ENCODE results near the gene SIAH1.
"Not testable (repeated sequence)": the region's sequence is repeated elsewhere in the genome, so short reads cannot be mapped to it uniquely, and the experiment has no call there.

The SIAH1 gene

DNA sequence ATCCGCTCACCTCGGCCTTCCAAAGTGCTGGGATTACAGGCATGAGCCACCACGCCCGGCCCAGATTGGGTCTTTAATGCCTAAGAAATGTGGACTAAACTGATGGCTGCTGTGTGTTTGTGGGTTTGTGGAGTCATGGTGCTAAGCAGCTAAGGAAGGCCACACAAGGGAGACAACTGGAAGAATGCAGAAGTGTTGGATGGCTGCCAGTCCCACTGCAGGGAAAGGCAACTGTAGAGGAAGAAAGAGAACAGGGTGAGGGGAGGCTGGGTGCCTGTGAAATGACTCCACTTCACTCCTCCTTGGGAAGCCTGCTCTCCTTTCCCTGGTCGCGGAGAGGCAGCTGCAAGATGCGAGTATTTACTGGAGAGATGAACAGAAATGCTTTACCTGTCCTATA, 23.5 kb upstream of the SIAH1 start:
- no peak for TF ChIP-seq ZFX (IDR thresholded peaks at IDR 0.05; ENCODE audit: borderline replicate concordance)
- TF ChIP-seq, protein P1, sequence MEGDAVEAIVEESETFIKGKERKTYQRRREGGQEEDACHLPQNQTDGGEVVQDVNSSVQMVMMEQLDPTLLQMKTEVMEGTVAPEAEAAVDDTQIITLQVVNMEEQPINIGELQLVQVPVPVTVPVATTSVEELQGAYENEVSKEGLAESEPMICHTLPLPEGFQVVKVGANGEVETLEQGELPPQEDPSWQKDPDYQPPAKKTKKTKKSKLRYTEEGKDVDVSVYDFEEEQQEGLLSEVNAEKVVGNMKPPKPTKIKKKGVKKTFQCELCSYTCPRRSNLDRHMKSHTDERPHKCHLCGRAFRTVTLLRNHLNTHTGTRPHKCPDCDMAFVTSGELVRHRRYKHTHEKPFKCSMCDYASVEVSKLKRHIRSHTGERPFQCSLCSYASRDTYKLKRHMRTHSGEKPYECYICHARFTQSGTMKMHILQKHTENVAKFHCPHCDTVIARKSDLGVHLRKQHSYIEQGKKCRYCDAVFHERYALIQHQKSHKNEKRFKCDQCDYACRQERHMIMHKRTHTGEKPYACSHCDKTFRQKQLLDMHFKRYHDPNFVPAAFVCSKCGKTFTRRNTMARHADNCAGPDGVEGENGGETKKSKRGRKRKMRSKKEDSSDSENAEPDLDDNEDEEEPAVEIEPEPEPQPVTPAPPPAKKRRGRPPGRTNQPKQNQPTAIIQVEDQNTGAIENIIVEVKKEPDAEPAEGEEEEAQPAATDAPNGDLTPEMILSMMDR (IDR thresholded peaks at IDR 0.05), result no peak
- no peak overlapping the region for H3K27ac ChIP-seq

DNA sequence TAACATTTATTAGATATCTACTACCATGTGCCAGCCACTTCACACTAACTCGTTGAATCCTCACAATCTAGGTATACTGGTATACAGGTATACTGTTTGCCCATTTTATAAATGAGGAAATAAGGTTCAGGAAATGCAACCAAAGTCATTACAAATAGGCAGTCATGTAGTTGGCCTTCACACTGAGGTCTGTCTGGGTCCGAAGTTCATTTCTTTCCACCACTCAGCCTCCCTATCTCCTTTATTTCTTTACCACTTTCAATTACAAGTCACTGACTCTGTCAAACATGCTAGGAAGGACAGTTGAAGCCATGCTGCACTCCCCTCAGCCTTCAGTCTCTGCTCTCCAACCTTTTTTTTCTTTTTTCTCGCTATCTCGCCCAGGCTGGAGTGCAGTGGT, 20.7 kb upstream of the SIAH1 start:
- H3K27ac ChIP-seq, result no peak overlapping the region
- no peak for TF ChIP-seq ZFX (IDR thresholded peaks at IDR 0.05; ENCODE audit: borderline replicate concordance)
- TF ChIP-seq, protein P1 (IDR thresholded peaks at IDR 0.05), result no peak

DNA sequence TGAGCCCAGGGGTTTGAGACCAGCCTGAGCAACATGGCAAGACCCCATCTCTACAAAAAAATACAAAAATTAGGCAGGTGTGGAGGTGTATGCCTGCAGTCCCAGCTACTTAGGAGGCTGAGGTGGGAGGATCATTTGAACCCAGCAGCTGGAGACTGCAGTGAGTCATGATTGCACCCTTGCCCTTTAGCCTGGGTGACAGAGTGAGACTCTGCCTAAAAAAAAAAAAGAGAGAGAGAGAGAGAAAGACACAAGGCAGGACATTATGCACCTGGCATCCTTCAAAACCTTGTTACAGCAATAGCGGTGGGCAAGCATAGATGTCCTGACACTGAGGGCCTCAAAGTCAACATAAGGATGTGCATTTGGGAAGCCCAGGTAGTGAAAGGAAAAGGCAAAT, 19.9 kb upstream of the SIAH1 start:
- TF ChIP-seq ZFX (IDR thresholded peaks at IDR 0.05; ENCODE audit: borderline replicate concordance), result no peak
- TF ChIP-seq, protein P1 (IDR thresholded peaks at IDR 0.05), result no peak
- no peak overlapping the region for H3K27ac ChIP-seq

DNA sequence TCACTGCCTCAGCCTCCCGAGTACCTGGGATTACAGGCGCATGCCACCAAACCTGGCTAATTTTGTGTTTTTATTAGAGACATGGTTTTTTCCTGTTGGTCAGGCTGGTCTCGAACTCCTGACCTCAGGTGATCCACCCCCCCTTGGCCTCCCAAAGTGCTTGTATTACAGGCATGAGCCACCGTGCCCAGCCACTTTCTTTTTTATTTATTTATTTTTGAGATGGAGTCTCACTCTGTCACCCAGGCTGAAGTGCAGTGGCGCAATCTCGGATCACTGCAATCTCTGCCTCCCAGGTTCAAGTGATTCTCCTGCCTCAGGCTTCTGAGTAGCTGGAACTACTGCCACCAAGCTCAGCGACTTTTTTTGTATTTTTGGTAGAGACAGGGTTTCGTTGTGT, 17.3 kb upstream of the SIAH1 start:
- H3K27ac ChIP-seq, result not testable (repeated sequence)

DNA sequence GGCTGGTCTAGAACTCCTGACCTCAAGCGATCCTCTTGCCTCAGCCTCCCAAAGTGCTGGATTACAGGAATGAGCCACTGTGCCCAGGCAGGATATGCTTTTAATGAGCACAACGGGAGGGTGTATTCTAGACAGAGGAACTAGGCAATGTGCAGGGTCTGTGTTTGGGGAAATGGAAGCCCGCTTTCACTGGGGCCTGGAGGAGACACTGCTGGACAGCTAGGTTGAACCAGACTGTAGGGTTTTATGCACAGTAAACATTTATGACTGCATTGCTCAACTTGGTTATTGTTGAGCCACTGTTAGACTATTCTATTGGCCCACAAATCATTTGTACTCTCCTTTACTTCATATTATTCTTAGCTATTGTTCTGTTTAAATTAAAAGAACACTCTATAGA, 10.2 kb upstream of the SIAH1 start:
- no peak for TF ChIP-seq ZFX (IDR thresholded peaks at IDR 0.05; ENCODE audit: borderline replicate concordance)
- TF ChIP-seq, protein P1 (IDR thresholded peaks at IDR 0.05), result no peak
- no peak overlapping the region for H3K27ac ChIP-seq

DNA sequence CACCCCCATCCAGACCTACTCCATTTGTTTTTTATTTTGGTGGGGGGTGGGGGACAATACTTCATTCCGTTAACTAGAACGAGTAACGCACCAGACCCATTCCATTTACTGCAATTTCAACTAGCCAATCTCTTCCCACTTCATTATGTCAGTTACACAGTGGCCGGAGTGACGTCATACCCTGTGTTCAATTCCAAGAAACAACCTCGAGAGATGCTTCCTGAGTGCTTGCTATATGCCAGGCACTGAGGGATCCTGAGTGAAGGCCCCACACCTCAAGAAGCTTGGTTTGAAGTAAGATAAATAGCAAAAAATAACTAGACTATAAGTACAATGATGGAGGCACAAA, 9.1 kb upstream of the SIAH1 start:
- no peak overlapping the region for H3K27ac ChIP-seq

DNA sequence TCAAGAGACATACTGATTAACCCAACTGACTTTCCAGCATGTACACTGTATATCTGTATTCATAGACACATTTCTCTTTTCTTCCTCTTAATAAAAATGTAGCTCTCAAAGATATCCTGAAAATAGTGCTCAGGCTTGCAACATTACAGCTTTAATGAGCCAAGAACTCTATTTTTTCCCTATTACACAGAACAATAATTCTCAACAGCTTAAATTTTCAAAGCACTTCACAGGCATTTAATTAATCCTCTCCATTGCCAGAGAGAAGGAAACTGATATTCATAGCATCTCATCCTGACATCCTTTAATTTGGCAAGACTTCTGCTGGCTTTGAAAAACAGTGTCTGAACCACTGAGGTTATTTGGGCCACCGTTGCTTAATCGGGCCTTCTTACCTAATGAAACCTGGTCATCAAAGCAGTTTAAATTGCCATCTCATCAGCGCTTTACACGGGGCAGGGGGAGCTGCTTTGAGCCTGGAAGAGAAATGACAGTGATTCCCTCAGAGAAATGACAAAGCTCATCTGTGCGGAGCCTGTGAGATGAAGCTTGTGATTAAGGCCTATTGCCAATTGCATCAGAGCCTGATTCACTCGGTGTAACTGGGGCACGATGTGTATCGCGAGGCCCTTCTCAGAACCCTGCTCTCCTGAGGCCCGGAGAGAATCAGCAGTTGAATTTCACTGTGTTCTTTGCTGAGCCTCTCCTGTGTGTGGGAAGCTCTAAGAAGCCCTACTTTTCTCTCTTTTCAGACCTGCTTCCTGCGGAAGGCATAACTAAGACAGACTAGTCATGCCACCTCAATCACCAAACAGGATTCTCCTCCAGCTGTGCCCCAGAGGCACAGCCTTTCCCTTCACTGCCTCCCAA, 8.5 kb upstream of the SIAH1 start:
- H3K27ac ChIP-seq, result no peak overlapping the region
- TF ChIP-seq, protein P1 (IDR thresholded peaks at IDR 0.05), result no peak
- TF ChIP-seq ZFX (IDR thresholded peaks at IDR 0.05; ENCODE audit: borderline replicate concordance), result no peak

More for the DNA sequence above, 9.1 kb upstream of the SIAH1 start:
- TF ChIP-seq, protein P1 (IDR thresholded peaks at IDR 0.05), result no peak
- no peak for TF ChIP-seq ZFX (IDR thresholded peaks at IDR 0.05; ENCODE audit: borderline replicate concordance)

DNA sequence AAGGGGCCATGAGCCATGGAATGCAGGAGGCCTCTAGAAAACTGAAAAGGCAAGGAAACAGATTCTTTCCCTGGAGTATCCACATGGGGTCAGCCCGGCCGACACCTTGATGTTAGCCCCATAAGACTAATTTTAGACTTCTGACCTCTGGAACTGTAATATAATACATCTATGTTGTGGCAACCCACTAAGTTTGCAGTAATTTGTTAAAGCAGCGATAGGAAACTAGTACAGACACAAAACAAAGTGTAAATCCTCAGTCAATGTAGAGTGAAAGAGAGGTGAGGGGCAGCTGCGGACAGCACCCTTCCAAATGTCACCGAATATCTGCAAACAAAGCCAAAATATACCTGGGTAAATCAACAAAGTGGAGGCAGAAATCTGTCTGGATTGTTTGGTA, 7.2 kb upstream of the SIAH1 start:
- H3K27ac ChIP-seq, result no peak overlapping the region

More for the DNA sequence above, 7.2 kb upstream of the SIAH1 start:
- TF ChIP-seq, protein P1 (IDR thresholded peaks at IDR 0.05), result no peak
